PC-9 (cell line): ENCODE measurements around the gene CNTNAP2. TPM values are rescaled to one million over a fixed set of nuclear protein-coding genes. Genes with fewer than 3 reads are reported as not detected.

ENCODE experiments used
- BruUV-seq: library from RNA; stranded (reverse); fragments of 400-500 nt; replicated peaks from 2 replicates; lab custom pipeline; 2021; lab: Mats Ljungman, UMichigan
- CTCF ChIA-PET: fragments of 300-600 bp; sonication (Branson Sonifier 250); formaldehyde crosslinking; loops from one replicate; lab custom pipeline; 2022; ENCODE audit warnings: antibody characterized with exemption; lab: Charles Lee
- POLR2A ChIA-PET: fragments of 300-600 bp; sonication (Branson Sonifier 250); formaldehyde crosslinking; loops from one replicate; lab custom pipeline; 2022; ENCODE audit warnings: antibody characterized with exemption; ENCODE audit not compliant: unreplicated experiment; lab: Charles Lee
- DNase-seq, 2 experiments: peaks; one replicate each; pipeline versions ENCODE4 v3.0.0 to v3.0.0-alpha.2; 2015 to 2022; ENCODE audit warnings: mixed read lengths in 1 of 2
- H2AFZ ChIP-seq: fragments of 200-600 bp; sonication (generic); 2 replicates; pipeline ENCODE4 v1.8.1; 2017; ENCODE audit warnings: antibody characterized with exemption
- H3F3A ChIP-seq: fragments of 200-600 bp; sonication (generic); 2 replicates; pipeline ENCODE4 v1.8.1; 2017; ENCODE audit warnings: antibody characterized with exemption, mild to moderate bottlenecking, low read depth; ENCODE audit not compliant: insufficient read depth
- H3K27ac ChIP-seq: fragments of 200-600 bp; sonication (generic); 2 replicates; pipeline ENCODE4 v1.6.1; 2016; ENCODE audit warnings: mixed run types
- H3K27me3 ChIP-seq: fragments of 200-600 bp; sonication (generic); 2 replicates; pipeline ENCODE4 v1.6.1; 2016; ENCODE audit warnings: low read depth, mixed run types; ENCODE audit not compliant: insufficient read depth
- H3K36me3 ChIP-seq: fragments of 200-600 bp; sonication (generic); 2 replicates; pipeline ENCODE4 v1.6.1; 2016; ENCODE audit warnings: low read depth, mixed run types
- H3K4me1 ChIP-seq: fragments of 200-600 bp; sonication (generic); replicated peaks from 2 replicates; pipeline ENCODE4 v1.6.1; 2016; ENCODE audit warnings: mixed run types; ENCODE audit not compliant: insufficient read depth
- H3K4me2 ChIP-seq: fragments of 200-600 bp; sonication (generic); 2 replicates; pipeline ENCODE4 v1.6.1; 2017; ENCODE audit warnings: mixed run types
- H3K4me3 ChIP-seq: fragments of 200-600 bp; sonication (generic); 2 replicates; pipeline ENCODE4 v1.6.1; 2016; ENCODE audit warnings: mixed run types
- H3K79me2 ChIP-seq: fragments of 200-600 bp; sonication (generic); 2 replicates; pipeline ENCODE4 v1.6.1; 2017; ENCODE audit warnings: low read depth, mixed run types
- H3K9me2 ChIP-seq: fragments of 200-600 bp; sonication (generic); 2 replicates; pipeline ENCODE4 v1.8.1; 2017; ENCODE audit warnings: mild to moderate bottlenecking; ENCODE audit not compliant: insufficient read depth
- H3K9me3 ChIP-seq: fragments of 200-600 bp; sonication (generic); 2 replicates; pipeline ENCODE4 v1.8.1; 2016; ENCODE audit warnings: low read depth; ENCODE audit not compliant: insufficient read depth
- H4K20me1 ChIP-seq: fragments of 200-600 bp; sonication (generic); 2 replicates; pipeline ENCODE4 v1.8.1; 2017; ENCODE audit not compliant: insufficient read depth
- CTCF ChIP-seq: fragments of 200-600 bp; sonication (generic); conservative IDR thresholded peaks from 2 replicates; pipeline ENCODE4 v1.6.1; 2017; ENCODE audit warnings: mixed run types, antibody characterized with exemption, mild to moderate bottlenecking, moderate library complexity
- EZH2 ChIP-seq: fragments of 200-600 bp; sonication (generic); IDR thresholded peaks from 2 replicates; pipeline ENCODE4 v1.8.0; 2017; ENCODE audit warnings: antibody characterized with exemption, low read depth
- intact Hi-C: fragments of 100-400 bp; cut with micrococcal nuclease; formaldehyde crosslinking; loops from one replicate; pipeline ENCODE4 v1.10.0; 2022; ENCODE audit not compliant: unreplicated experiment
- total RNA-seq: library from RNA; stranded (reverse); gene quantifications from 2 replicates; pipeline ENCODE4 v1.2.3, GENCODE V29; 2021

Gene CNTNAP2
- total RNA-seq, 1 experiment from 2014 or later = not detected

- Histone ChIP-seq H4K20me1 (no peaks in the 10 kb centered on the region), H3K4me2 (no peak overlapping the region), H3F3A (no peaks in the 10 kb centered on the region), H3K4me1 (no peaks in the 10 kb centered on the region), H3K9me3 (no peaks in the 10 kb centered on the region), H3K4me3 (no peak overlapping the region), H3K79me2 (no peaks in the 10 kb centered on the region), H3K9me2 (no peaks in the 10 kb centered on the region), H3K27me3 (no peaks in the 10 kb centered on the region), H3K36me3 (no peaks in the 10 kb centered on the region), H2AFZ (no peak overlapping the region), H3K27ac (no peak overlapping the region)
- ChIA-PET POLR2A (no interaction called here), CTCF (no interaction called here)
- intact Hi-C loops = no loop called here
- DNase-seq = no peak
- no TSS peak for BruUV-seq
- TF ChIP-seq CTCF = no peak
- no peak for TF ChIP-seq EZH2
Measured at GRCh38 chr7:147570390-147570789, 1453.8 kb downstream of the CNTNAP2 start.

DNA sequence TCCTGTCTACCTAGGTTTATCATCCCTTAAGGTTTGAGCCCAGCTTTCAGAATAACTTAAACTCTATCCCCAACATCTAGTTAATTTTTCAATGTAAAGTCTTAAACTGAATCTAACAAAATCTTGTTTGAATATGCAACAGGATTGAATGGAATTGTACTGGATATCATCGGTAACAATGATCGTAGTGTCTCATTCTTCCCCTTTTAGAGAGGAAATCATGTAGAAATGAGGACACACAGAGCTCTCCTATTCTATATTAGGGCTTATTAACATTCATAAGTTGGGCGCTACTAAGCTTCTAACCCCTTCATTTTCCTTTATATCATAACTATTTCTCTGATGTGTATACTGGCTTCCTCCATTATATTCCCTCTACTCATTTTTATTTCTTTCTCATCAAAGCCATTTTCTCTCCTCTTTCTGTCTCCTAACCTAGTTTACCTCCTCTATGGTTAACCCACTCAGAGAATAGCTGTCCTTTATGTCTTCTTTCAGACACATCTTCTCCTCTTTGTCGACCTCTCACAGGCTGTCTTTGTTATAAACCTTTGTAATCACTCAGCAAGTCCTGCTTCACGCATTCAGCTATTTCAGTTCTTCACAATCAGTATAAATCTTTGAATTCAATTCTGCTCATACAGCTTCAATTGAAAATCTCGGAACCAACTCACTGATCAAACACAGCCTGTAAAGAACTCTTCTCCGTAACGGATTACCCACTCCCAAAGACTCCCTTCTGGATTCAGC is 1455.0 kb downstream of the CNTNAP2 start:
- POLR2A ChIA-PET = no interaction called here
- H3K27me3 ChIP-seq = no peaks in the 10 kb centered on the region
- H4K20me1 ChIP-seq = no peaks in the 10 kb centered on the region
- H3F3A ChIP-seq = no peaks in the 10 kb centered on the region
- no peak overlapping the region for H3K4me3 ChIP-seq
- no peak for TF ChIP-seq CTCF
- no peak for TF ChIP-seq EZH2
- BruUV-seq = no TSS peak
- no peaks in the 10 kb centered on the region for H3K36me3 ChIP-seq
- H3K4me1 ChIP-seq = no peaks in the 10 kb centered on the region
- H3K4me2 ChIP-seq = no peak overlapping the region
- no peak for DNase-seq
- no peaks in the 10 kb centered on the region for H3K9me2 ChIP-seq
- CTCF ChIA-PET = no interaction called here
- intact Hi-C loops = no loop called here
- H3K79me2 ChIP-seq = no peaks in the 10 kb centered on the region
- H2AFZ ChIP-seq = no peak overlapping the region
- H3K27ac ChIP-seq = no peak overlapping the region
- H3K9me3 ChIP-seq = no peaks in the 10 kb centered on the region

DNA sequence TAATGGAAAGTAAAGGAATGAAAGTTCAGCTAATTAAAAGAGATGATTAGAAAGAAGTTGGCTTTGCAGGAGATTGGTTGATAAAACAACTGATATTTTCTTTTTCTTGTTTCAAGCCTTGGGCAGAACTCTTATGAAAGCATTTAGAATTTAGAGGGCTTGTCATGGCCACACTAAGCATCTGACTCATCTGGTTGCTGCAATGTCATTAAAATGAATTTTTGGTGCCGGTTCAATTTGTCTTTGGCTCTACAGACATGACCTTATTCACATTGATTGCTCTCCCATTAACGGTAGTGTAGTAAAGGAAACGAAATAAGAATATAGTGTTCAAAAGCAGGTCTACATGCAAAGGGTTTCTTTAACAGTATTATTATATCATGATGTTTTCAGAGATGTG is 1461.6 kb downstream of the CNTNAP2 start:
- no peaks in the 10 kb centered on the region for H3F3A ChIP-seq
- CTCF ChIA-PET = no interaction called here
- H2AFZ ChIP-seq = no peak overlapping the region
- no peaks in the 10 kb centered on the region for H3K79me2 ChIP-seq
- no peaks in the 10 kb centered on the region for H3K9me3 ChIP-seq
- no peaks in the 10 kb centered on the region for H4K20me1 ChIP-seq
- TF ChIP-seq EZH2 = no peak
- TF ChIP-seq CTCF = no peak
- DNase-seq = no peak
- no peak overlapping the region for H3K4me3 ChIP-seq
- POLR2A ChIA-PET = no interaction called here
- no peaks in the 10 kb centered on the region for H3K4me1 ChIP-seq
- no TSS peak for BruUV-seq
- no peak overlapping the region for H3K27ac ChIP-seq
- intact Hi-C loops = no loop called here
- peaks cover 7% of the 10 kb centered on the region; the same call in 1 of the 2 replicates for H3K9me2 ChIP-seq
- no peak overlapping the region for H3K4me2 ChIP-seq
- H3K36me3 ChIP-seq = no peaks in the 10 kb centered on the region
- H3K27me3 ChIP-seq = no peaks in the 10 kb centered on the region
